SU-DHL-6 (cell line): ENCODE data around the gene BSND.

ENCODE experiments used
- H2AFZ ChIP-seq: fragments of 200-600 bp; sonication (generic); 2 replicates; pipeline ENCODE4 v1.6.1; 2014; ENCODE audit warnings: low read depth, mild to moderate bottlenecking, moderate library complexity, mixed read lengths, antibody characterized with exemption, low read length; ENCODE audit not compliant: severe bottlenecking
- H3F3A ChIP-seq: fragments of 200-600 bp; shearing (Covaris generic); 2 replicates; pipeline ENCODE4 v1.6.0; 2016; ENCODE audit warnings: antibody characterized with exemption, mild to moderate bottlenecking; ENCODE audit not compliant: insufficient read depth
- H3K27ac ChIP-seq: fragments of 200-600 bp; sonication (generic); 2 replicates; pipeline ENCODE4 v1.5.1; 2016; ENCODE audit warnings: low read depth, mild to moderate bottlenecking, low read length, moderate library complexity, mixed read lengths
- H3K27me3 ChIP-seq: fragments of 200-600 bp; sonication (generic), shearing (Covaris generic); 2 replicates; pipeline ENCODE4 v1.6.0; 2014; ENCODE audit warnings: mild to moderate bottlenecking, low read length
- H3K36me3 ChIP-seq: fragments of 200-600 bp; sonication (generic); 2 replicates; pipeline ENCODE4 v1.6.1; 2014; ENCODE audit warnings: mild to moderate bottlenecking, low read length, mixed read lengths
- H3K4me2 ChIP-seq: fragments of 300-600, 200-600 bp; shearing (Covaris generic), sonication (generic); 2 replicates; pipeline ENCODE4 v1.6.0; 2014; ENCODE audit warnings: low read length, low read depth, mild to moderate bottlenecking; ENCODE audit not compliant: poor library complexity, severe bottlenecking
- H3K4me3 ChIP-seq: fragments of 200-600 bp; sonication (generic); 2 replicates; pipeline ENCODE4 v1.5.1; 2014; ENCODE audit warnings: antibody characterized with exemption, low read length, mild to moderate bottlenecking, mixed read lengths; ENCODE audit not compliant: insufficient read depth, poor library complexity, severe bottlenecking
- H3K79me2 ChIP-seq: fragments of 200-600 bp; sonication (generic); 2 replicates; pipeline ENCODE4 v1.6.1; 2014; ENCODE audit warnings: mild to moderate bottlenecking, low read length, moderate library complexity; ENCODE audit not compliant: insufficient read depth
- H3K9ac ChIP-seq: fragments of 200-600 bp; sonication (generic); 2 replicates; pipeline ENCODE4 v1.7.0; 2014; ENCODE audit warnings: mild to moderate bottlenecking, low read length
- H3K9me2 ChIP-seq: fragments of 200-600 bp; sonication (generic); replicated peaks from 2 replicates; pipeline ENCODE4 v1.6.1; 2014; ENCODE audit warnings: low read length; ENCODE audit not compliant: insufficient read depth
- H3K9me3 ChIP-seq: fragments of 200-600 bp; sonication (generic); 2 replicates; pipeline ENCODE4 v1.6.1; 2014; ENCODE audit warnings: low read length, mixed read lengths; ENCODE audit not compliant: insufficient read depth
- H4K20me1 ChIP-seq: fragments of 200-600 bp; sonication (generic); 2 replicates; pipeline ENCODE4 v1.6.1; 2014; ENCODE audit warnings: low read depth, mild to moderate bottlenecking, antibody characterized with exemption, low read length, moderate library complexity, mixed read lengths
- EZH2phosphoT487 ChIP-seq: fragments of 200-600 bp; sonication (generic), shearing (Covaris generic); conservative IDR thresholded peaks from 2 replicates; pipeline ENCODE4 v1.6.1; 2018; ENCODE audit warnings: mild to moderate bottlenecking, antibody characterized with exemption, low read length, moderate library complexity, mixed read lengths
- TF ChIP-seq, protein P1 (sequence below): fragments of 200-600 bp; sonication (generic); IDR thresholded peaks from one replicate; pipeline ENCODE4 v1.5.1; 2017; ENCODE audit warnings: antibody characterized with exemption, mild to moderate bottlenecking, low read length, moderate library complexity; ENCODE audit not compliant: insufficient read depth, poor library complexity, severe bottlenecking

The BSND gene

DNA sequence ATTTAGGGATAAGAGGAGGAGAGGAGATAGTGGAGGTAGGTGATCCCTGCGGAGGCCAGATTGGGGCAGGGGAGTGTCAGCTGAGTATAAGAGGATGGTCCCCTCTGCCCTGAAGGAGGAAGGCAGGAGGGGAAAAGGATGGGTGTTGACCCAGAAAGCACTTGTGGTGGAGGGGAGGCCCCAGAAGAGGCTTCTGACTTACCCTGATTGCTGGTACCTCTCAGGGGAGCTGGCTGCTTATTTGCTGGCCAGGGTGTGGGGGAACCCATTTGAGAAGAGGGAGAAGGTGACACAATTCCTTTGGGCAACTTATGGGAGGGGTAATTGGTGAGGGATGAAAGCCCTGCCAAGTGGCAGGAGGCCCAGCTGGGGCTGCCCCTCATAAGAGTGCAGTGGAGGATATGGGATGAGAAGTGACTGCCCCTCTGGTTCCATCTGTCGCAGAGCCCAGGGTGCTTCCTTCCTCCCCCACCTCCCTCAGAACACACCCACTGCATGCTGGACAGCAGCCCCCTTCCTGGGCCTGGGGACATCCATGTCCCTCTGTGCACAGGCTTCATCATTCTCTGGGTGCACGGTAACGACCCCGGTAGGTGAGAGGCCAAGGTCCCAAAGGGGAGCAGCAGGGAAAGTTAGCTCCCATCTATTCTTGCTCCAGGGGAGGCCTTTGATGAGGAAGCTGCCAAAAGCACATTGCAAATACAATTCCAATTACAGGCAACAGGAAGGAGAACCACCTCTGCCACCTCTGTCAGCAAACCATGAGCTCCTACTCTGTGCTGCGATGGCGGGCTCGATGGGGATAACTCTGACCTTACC is 39.2 kb downstream of the BSND start:
- Histone ChIP-seq H3K27ac (no peak overlapping the region), H3F3A (no peaks in the 10 kb centered on the region), H3K9ac (no peak overlapping the region), H3K4me2 (no peak overlapping the region), H2AFZ (no peak overlapping the region), H4K20me1 (no peaks in the 10 kb centered on the region), H3K9me2 (no peaks in the 10 kb centered on the region), H3K36me3 (no peaks in the 10 kb centered on the region), H3K9me3 (no peaks in the 10 kb centered on the region), H3K27me3 (no peaks in the 10 kb centered on the region), H3K79me2 (no peaks in the 10 kb centered on the region), H3K4me3 (no peak overlapping the region)
- TF ChIP-seq EZH2phosphoT487 = no peak
- TF ChIP-seq, protein P1, sequence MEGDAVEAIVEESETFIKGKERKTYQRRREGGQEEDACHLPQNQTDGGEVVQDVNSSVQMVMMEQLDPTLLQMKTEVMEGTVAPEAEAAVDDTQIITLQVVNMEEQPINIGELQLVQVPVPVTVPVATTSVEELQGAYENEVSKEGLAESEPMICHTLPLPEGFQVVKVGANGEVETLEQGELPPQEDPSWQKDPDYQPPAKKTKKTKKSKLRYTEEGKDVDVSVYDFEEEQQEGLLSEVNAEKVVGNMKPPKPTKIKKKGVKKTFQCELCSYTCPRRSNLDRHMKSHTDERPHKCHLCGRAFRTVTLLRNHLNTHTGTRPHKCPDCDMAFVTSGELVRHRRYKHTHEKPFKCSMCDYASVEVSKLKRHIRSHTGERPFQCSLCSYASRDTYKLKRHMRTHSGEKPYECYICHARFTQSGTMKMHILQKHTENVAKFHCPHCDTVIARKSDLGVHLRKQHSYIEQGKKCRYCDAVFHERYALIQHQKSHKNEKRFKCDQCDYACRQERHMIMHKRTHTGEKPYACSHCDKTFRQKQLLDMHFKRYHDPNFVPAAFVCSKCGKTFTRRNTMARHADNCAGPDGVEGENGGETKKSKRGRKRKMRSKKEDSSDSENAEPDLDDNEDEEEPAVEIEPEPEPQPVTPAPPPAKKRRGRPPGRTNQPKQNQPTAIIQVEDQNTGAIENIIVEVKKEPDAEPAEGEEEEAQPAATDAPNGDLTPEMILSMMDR = no peak

- H4K20me1 ChIP-seq = no peaks in the 10 kb centered on the region
- no peaks in the 10 kb centered on the region for H3K9me2 ChIP-seq
- H3K4me3 ChIP-seq = no peak overlapping the region
- no peak overlapping the region for H2AFZ ChIP-seq
- H3K9me3 ChIP-seq = no peaks in the 10 kb centered on the region
- no peak overlapping the region for H3K9ac ChIP-seq
- H3K4me2 ChIP-seq = no peak overlapping the region
- TF ChIP-seq, protein P1 = no peak
- no peak for TF ChIP-seq EZH2phosphoT487
- H3K27me3 ChIP-seq = no peaks in the 10 kb centered on the region
- no peaks in the 10 kb centered on the region for H3K79me2 ChIP-seq
- H3K27ac ChIP-seq = no peak overlapping the region
- no peaks in the 10 kb centered on the region for H3F3A ChIP-seq
- H3K36me3 ChIP-seq = no peaks in the 10 kb centered on the region
Measured at GRCh38 chr1:55038552-55038838, 39.8 kb downstream of the BSND start.

DNA sequence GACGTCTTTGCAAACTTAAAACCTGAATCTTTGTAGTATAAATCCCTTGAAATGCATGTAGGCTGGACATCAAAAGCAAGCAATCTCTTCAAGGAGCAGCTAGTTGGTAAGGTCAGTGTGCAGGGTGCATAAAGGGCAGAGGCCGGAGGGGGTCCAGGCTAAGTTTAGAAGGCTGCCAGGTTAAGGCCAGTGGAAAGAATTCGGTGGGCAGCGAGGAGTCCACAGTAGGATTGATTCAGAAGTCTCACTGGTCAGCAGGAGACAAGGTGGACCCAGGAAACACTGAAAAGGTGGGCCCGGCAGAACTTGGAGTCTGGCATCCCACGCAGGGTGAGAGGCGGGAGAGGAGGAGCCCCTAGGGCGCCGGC is 40.2 kb downstream of the BSND start:
- Histone ChIP-seq H3K27me3 (no peaks in the 10 kb centered on the region), H3K79me2 (no peaks in the 10 kb centered on the region), H3K9me3 (no peaks in the 10 kb centered on the region), H3K4me3 (no peak overlapping the region), H3K4me2 (no peak overlapping the region), H3F3A (no peaks in the 10 kb centered on the region), H3K9me2 (no peaks in the 10 kb centered on the region), H2AFZ (no peak overlapping the region), H3K27ac (no peak overlapping the region), H3K36me3 (no peaks in the 10 kb centered on the region), H3K9ac (no peak overlapping the region), H4K20me1 (no peaks in the 10 kb centered on the region)
- TF ChIP-seq, protein P1 = no peak
- no peak for TF ChIP-seq EZH2phosphoT487
